Endothelial cell of umbilical vein (primary cell): Measurements from ENCODE around the gene SELENOO.
"Not testable (repeated sequence)": the region's sequence is repeated elsewhere in the genome, so short reads cannot be mapped to it uniquely, and the experiment has no call there.

Source experiments
- CTCF ChIP-seq, 2 donors: IDR thresholded peaks; 1 replicate in 1 of 2; 2 replicates in 1 of 2; pipeline ENCODE4 v1.5.1; 2011; ENCODE audit warnings: low read length in 2 of 2, mild to moderate bottlenecking in 2 of 2, moderate library complexity in 2 of 2, control low read depth in 1 of 2, inconsistent platforms in 1 of 2, low read depth in 1 of 2; ENCODE audit not compliant: insufficient read depth in 1 of 2; ENCODE audit errors: extremely low read depth in 1 of 2
- EZH2 ChIP-seq: IDR thresholded peaks from 2 replicates; pipeline ENCODE4 v1.6.1; 2012; ENCODE audit warnings: borderline replicate concordance, low read depth, mild to moderate bottlenecking, moderate library complexity, low read length, inconsistent platforms; ENCODE audit not compliant: severe bottlenecking
- FOS ChIP-seq: IDR thresholded peaks from 2 replicates; pipeline ENCODE4 v1.6.1; 2011; ENCODE audit warnings: mild to moderate bottlenecking, low read length, moderate library complexity, borderline replicate concordance; ENCODE audit not compliant: insufficient read depth
- POLR2A ChIP-seq: IDR thresholded peaks from 2 replicates; pipeline ENCODE4 v1.6.1; 2012; ENCODE audit warnings: low read depth, mild to moderate bottlenecking, control low read depth, low read length

GRCh38 chr22:50204998-50205397 lies 4.2 kb downstream of the SELENOO start:
- TF ChIP-seq CTCF (IDR thresholded peaks at IDR 0.05; ENCODE audit: extremely low read depth in 1 of 2, insufficient read depth in 1 of 2, low read depth in 1 of 2, low read length in 2 of 2); POLR2A; EZH2; FOS: not testable (repeated sequence)
